NCI-H1105 (cell line): ENCODE measurements around the gene APCDD1L.

Source experiments
- DNase-seq: peaks from one replicate; lab custom pipeline; 2025; lab: John Stamatoyannopoulos, UW

The APCDD1L gene

DNA sequence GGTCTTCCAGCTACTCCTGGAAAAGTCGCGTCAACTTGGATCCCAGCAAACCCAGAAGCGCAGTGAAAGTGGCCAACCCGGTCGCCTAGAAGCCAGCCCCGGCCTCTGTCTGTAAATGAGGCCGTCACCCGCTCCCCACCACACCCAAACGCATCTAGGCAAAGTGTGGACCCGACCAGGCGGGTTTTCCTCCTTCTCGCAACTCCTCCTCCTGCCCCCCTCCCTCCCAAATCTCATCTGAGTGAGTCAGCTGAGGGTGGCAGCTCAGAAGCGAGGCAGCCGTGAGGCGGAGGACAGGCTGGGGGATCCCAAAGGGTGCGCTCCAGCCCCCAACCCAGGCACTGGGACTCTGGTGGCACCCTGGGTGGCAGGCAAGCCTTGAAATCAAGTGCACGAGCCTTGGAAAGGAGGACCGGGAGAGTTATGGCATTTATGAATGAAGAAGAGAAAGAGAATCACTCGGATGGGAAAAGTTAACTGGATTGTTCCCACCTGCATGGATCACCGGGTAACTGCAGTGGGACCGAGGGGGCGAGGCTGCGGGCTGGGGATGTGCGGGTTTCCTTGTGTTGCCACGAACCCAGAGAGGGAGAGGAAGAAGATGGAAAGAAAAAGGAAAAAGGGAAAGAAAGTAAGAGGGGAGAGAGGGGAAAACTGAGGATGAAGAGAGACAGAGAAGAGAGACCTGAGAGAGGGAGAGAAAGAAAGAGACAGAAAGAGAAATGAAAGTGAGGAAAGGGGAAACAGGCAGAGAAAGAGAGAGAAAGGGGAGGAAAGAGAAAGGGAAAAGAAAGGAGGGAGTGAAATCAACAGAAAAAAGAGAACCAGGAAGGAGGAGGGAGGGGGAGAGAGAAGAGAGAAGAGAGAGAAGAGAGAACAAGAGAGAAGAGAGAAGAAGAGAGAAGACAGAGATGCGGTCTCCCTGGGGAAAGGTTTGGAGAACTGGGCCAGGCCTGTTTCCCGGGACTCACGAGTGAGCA, at the start of gene APCDD1L:
Gene APCDD1L, minus strand, starts transcription at position 167 of the 980 bp plus-strand sequence. CDS start 692 bp downstream, outside the sequence.
- no peak for DNase-seq

GRCh38 chr20:58559368-58559729, 44.1 kb upstream of the APCDD1L start:
- no peak for DNase-seq

DNA sequence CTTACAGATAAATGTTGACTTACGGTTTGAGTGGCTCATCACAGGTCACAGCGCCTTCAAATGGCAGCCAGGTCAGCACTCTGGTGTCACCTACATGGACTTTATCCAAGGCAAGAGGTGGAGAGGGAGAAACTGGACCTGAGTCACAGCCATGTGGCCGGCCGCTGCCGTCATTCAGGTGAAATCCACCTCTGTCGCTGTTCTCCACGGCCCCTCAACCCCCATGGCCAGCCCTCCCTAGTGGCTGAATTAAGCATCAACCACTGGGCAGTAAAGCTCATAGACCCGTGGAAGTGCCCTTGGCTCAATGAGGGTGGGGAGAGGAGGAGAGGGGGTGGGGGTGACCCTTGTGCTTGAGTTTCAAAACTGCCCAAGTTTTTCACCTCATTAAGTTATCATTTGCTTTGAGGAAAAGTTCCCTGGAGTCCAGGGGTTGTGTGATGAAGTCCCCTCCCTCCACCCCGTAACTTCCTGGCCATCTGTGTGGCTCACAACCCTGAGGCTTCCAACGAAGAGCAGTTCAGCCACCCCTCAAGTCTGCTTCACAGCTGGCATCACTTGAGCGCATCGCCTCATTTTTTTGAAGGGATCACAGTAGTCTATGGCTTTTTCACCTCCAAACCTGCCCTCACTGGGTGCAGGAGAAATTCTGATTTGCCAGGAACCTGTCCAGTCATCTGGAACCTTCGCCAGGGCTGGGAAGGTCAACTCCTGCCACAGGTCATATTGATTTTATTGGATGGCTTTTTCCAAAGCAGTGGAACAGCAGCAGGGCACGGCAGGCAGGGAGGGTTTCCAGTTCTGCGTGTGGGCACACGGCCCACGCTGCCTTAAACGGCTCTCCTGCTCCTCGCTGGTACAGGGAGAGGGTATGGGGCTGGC, 43.5 kb upstream of the APCDD1L start:
- no peak for DNase-seq

- DNase-seq: no peak
Measured at GRCh38 chr20:58557733-58558342, 42.6 kb upstream of the APCDD1L start.

DNA sequence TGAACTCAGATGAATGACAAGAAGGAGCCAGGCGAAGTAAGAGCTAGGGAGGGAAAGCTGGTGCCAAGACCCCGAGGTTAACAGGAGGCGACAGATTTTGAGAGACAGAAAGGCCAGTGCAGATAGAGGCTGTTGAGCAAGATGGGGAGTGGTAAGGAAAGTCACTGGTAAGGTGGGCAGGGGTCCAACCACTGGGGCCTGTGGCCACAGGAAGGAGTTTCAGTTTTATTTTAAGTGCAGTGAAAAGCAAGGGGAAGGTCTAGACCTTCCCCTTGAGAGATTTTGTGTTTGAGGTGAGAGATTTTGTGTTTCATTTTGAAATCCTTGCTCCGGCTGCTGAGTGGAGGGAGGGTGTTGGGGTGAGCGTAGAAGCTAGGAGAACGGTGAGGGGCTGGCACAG, 41.8 kb upstream of the APCDD1L start:
- DNase-seq: no peak

GRCh38 chr20:58555078-58555765, 40.0 kb upstream of the APCDD1L start:
- no peak for DNase-seq

GRCh38 chr20:58554541-58554940, 39.3 kb upstream of the APCDD1L start:
- no peak for DNase-seq

GRCh38 chr20:58553841-58554240, 38.6 kb upstream of the APCDD1L start:
- no peak for DNase-seq

DNA sequence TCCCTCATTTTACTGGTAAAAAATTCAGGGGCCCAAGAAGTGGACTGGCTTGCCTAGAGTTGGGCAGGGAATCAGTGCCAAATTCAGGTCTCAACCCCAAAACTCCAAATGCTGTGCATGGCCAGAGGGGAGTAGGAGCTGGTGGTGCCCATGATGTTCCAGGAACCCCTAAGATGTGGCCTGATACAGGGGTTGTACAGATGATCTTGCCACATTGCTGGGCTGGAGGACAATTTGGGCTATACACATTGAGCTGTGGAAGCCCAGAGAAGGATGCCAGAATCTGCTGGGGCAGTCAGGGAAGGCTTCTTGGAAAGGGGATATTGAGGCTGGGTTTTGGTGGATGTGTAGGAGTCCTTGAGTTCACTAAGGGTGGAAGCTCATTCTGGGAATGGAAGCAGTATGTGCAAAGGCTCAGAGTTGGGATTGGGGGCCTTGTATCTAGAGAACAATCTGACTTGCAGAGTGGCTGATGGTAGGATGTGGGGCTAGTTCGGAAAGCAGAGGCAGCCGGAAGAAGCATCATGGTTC, 38.0 kb upstream of the APCDD1L start:
- no peak for DNase-seq

- DNase-seq: no peak
Measured at GRCh38 chr20:58552366-58552934, 37.3 kb upstream of the APCDD1L start.

- DNase-seq: no peak
Measured at GRCh38 chr20:58551631-58552030, 36.4 kb upstream of the APCDD1L start.

DNA sequence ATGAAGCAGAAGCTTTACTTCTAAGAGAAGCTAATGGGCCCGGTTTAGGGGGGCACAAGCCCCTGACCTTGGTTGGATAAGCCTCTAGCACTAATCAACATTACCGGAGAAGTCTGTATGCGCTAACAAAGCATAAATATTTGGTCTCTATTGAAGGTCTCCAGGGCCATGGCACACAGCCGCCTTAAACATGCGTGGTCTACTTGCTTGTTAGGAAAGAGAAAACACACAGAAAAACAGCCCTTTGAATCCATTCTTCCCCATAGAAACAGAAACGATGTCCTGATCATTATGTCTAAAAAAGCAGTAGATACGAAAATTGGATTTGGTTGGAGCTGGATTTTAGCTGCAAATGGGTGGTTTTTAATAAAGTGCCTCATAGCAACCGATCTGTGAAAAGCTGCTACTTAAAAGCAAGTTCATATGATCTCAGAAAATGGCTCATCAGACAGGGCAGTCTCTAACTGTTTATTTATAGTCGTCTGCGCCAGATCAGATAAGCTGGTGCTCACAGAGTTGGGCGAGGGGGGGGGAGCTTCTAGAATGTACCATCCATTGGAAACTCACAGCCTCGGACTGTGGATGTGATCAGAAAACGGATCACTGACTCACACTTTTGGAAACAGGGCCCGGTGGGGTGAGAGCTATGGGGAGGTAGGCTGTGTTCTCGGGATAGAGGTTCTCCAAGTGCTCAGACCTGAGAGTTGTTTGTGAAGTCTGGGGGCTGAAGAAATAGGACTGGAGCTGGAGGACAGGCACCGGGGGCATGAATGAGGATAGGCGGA, 35.3 kb upstream of the APCDD1L start:
- no peak for DNase-seq

DNA sequence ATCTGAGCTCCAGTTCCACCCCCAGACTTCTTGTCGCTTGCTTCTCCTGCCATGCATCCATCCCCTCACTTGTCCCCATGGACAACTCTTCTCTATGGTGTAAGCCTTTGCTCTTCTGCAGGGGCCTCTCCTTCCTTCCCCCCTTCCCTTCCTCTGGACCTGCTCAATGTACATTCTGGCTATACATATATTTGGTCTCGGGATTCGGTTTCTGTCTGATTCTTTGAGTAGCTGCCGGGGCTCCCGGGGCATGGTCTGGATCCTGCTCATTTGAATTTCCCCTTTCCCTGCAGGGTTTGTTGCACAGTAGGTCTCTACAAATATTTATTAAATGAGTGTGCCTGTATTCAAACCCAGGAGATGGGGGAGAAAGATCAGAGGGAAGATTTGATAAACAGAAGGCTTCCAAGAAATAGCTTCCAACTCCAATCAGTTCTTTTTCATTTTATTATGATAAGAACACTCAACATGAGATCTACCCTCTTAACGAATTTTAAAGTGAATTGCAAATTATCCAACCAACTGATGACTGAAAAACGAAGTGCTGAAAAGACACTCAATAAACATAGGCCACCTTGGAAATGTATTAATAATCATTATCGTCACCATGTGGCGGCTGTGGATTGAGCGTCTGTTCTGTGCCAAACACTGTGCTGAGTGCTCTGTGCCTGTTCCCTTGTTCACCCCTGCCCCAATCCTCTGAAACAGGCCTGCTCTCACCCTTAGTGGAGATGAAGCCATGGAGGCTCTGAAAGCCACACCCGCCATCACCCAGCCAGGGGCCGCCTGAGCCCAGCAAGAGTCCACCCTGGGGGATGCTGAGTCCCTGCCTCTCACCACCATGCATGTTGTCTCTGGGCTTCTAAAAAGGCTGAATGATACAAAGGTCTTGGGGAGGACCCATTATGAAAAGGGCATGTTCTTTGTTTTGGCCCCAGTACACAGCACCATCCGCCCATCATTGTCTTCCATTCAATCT, 34.3 kb upstream of the APCDD1L start:
- no peak for DNase-seq

GRCh38 chr20:58547623-58548475, 32.6 kb upstream of the APCDD1L start:
- DNase-seq: no peak

DNA sequence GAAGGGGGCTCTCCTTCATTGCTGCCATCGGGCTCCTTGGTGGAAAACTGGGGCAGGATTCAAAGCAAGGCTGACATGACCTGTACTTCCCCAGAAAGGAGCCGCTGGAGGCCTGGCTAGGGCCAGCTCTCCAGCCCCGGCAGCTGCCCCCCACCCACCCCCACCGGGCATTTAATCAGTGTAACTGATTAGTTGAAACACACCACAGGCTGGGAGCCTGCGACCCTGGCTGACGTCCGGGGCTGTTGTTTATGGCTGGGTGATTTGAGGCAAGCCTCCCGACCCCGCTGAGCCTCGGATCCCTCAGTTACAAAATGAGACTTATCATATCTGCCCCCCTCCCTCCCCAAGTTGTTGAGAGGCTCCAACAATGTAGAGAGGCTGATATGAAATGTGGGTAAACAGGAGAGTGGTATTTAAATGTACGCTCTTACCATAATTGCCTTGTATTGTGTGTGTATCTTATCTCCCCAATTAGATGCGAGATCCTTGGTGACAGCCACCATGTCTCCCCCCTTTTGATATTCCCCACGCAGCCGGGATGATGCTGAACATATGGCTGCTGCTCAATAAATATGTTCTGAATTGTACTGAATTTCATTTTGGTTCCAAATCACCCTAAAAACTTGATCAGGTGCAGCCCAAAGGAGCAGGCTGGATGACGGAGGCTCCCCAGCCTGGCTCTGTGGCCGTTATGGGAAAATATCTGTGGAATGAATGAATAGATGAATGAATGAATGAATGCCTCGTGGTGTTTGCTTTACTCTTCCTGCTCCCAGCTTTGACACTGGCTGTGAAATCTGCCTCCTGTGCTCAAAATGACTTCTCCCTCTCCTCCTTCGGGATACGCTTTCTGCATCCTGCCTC, 31.8 kb upstream of the APCDD1L start:
- DNase-seq: peak; percentile 59

DNA sequence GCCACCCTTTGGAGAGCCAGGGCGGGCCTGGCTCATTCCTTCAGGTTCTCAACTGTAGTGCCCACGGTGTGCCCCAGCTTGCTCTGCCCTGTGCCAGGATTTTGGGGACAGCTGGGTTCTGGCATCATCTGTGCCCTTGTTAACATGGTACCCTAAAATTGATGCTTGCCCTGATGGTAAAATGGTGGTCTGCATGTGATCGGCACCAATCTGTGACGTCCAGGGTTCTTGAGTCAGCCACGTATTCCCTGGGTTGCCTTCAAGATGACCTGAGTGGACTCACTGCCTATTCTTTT, 31.2 kb upstream of the APCDD1L start:
- no peak for DNase-seq
